ENCODE measurements around the gene TRIM6. TPM values are rescaled to one million over a fixed set of nuclear protein-coding genes. Genes with fewer than 3 reads are reported as not detected.
"Not testable (repeated sequence)": the region's sequence is repeated elsewhere in the genome, so short reads cannot be mapped to it uniquely, and the experiment has no call there.

Gene TRIM6
- total RNA-seq, 1 experiment from 2014 or later = not detected

DNA sequence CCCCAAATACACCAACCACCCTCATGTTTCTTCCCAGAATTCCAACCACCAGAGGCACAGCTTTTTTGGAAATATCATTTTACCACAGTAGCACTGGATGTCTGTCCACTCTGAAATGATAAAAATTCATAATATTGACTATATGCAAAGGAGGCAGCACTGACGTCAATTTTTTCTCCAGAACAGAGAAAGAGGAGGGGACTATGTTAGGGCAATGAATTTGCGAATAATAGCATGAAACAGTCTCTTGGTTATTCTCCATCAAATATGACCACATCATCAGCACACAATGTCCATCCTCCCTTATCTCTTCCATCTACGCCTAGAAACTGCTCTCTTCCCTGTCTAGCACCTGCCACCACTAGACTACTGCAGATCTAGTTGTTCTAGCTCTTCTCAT is 49.7 kb downstream of the TRIM6 start:
- no peak for DNase-seq (ENCODE audit: low spot score)
- in situ Hi-C loops (cut with HindIII; ENCODE audit: low sequenced_read_pairs) = no loop called here

DNA sequence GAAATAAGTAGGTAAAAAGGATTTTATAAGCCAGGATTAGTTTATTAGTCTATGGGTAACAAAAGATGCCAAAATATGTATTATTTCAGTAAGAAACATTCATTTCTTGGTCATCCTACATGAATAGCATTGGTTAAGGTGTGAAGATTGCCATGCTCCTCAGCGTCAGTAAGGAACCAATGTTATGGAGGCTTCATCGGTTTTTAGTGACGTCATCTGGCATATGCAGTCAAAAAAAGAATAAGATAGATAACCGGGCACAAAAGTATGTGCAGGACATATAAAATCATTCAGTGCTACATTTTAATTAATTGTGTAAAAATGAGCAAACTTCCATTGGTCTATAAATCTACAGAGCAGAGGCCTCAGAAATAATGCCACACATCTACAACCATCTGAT is 59.0 kb downstream of the TRIM6 start:
- DNase-seq (ENCODE audit: low spot score) = no peak
- in situ Hi-C loops (cut with HindIII; ENCODE audit: low sequenced_read_pairs) = no loop called here

- in situ Hi-C loops (cut with HindIII; ENCODE audit: low sequenced_read_pairs) = not testable (repeated sequence)
These were observed 60.5 kb downstream of the TRIM6 start for GRCh38 chr11:5656956-5657355.

GRCh38 chr11:5658318-5658717 is 61.9 kb downstream of the TRIM6 start:
- in situ Hi-C loops (cut with HindIII; ENCODE audit: low sequenced_read_pairs) = no loop called here
- no peak for DNase-seq (ENCODE audit: low spot score)

More at GRCh38 chr11:5656956-5657355, 60.5 kb downstream of the TRIM6 start:
- DNase-seq (ENCODE audit: low spot score) = not testable (repeated sequence)

Other genes with a start within 250 kb of the TRIM6 start
- gene OR51B6, start 245.1 kb upstream of the TRIM6 start, total RNA-seq (2014; rRNA removed; shearing (Covaris generic)) = not detected in 2 replicates
- gene OR51M1, start 212.8 kb upstream of the TRIM6 start, total RNA-seq (2014; rRNA removed; shearing (Covaris generic)) = not detected in 2 replicates
- gene OR51Q1, start 174.5 kb upstream of the TRIM6 start, total RNA-seq (2014; rRNA removed; shearing (Covaris generic)) = not detected in 2 replicates
- not detected in 2 replicates for gene OR51I1, start 155.1 kb upstream of the TRIM6 start, total RNA-seq (2014; rRNA removed; shearing (Covaris generic))
- not detected in 2 replicates for gene OR51I2, start 147.3 kb upstream of the TRIM6 start, total RNA-seq (2014; rRNA removed; shearing (Covaris generic))
- gene OR52D1, start 108.0 kb upstream of the TRIM6 start, total RNA-seq (2014; rRNA removed; shearing (Covaris generic)) = not detected in 2 replicates
- not detected in 2 replicates for gene UBQLN3, start 86.7 kb upstream of the TRIM6 start, total RNA-seq (2014; rRNA removed; shearing (Covaris generic))
- gene UBQLNL, start 79.9 kb upstream of the TRIM6 start, total RNA-seq (2014; rRNA removed; shearing (Covaris generic)) = not detected in 2 replicates
- gene OR52H1, start 48.1 kb upstream of the TRIM6 start, total RNA-seq (2014; rRNA removed; shearing (Covaris generic)) = not detected in 2 replicates
- gene OR52B6, start 15.8 kb upstream of the TRIM6 start, total RNA-seq (2014; rRNA removed; shearing (Covaris generic)) = not detected in 2 replicates
- not detected in 2 replicates for gene TRIM34, start 28.4 kb downstream of the TRIM6 start, total RNA-seq (2014; rRNA removed; shearing (Covaris generic))
- gene TRIM5, start 88.4 kb downstream of the TRIM6 start, total RNA-seq (2014; rRNA removed; shearing (Covaris generic)) = 11.1 and 14.3 TPM in 2 replicates
- 1.3 and 1.7 TPM in 2 replicates for gene TRIM22, start 93.2 kb downstream of the TRIM6 start, total RNA-seq (2014; rRNA removed; shearing (Covaris generic))
- gene OR56B1, start 139.8 kb downstream of the TRIM6 start, total RNA-seq (2014; rRNA removed; shearing (Covaris generic)) = not detected in 2 replicates
- not detected in 2 replicates for gene OR52N4, start 157.6 kb downstream of the TRIM6 start, total RNA-seq (2014; rRNA removed; shearing (Covaris generic))
- not detected in 2 replicates for gene OR52N5, start 186.7 kb downstream of the TRIM6 start, total RNA-seq (2014; rRNA removed; shearing (Covaris generic))
- gene OR52N1, start 194.6 kb downstream of the TRIM6 start, total RNA-seq (2014; rRNA removed; shearing (Covaris generic)) = not detected in 2 replicates
- gene OR52N2, start 212.3 kb downstream of the TRIM6 start, total RNA-seq (2014; rRNA removed; shearing (Covaris generic)) = not detected in 2 replicates
- gene OR52E6, start 245.3 kb downstream of the TRIM6 start, total RNA-seq (2014; rRNA removed; shearing (Covaris generic)) = not detected in 2 replicates

Data from G401 (cell line).